NCI-H1417 treated with DMSO at 0.1 percent for 48 hours (cell line): ENCODE results near the gene UCP2.

Experiments
- DNase-seq: peaks from one replicate; lab custom pipeline; 2025; lab: John Stamatoyannopoulos, UW

The UCP2 gene

GRCh38 chr11:74010306-74011300 lies 28.0 kb upstream of the UCP2 start:
- no peak for DNase-seq

- no peak for DNase-seq
Measured at GRCh38 chr11:74009675-74010305, 27.1 kb upstream of the UCP2 start.

GRCh38 chr11:74009230-74009547 lies 26.5 kb upstream of the UCP2 start:
- DNase-seq: no peak

- DNase-seq: no peak
Measured at GRCh38 chr11:74008373-74009229, 26.0 kb upstream of the UCP2 start, which contains the start of gene UCP3. TSS of gene UCP3 (minus strand) at chr11:74009085. CDS start at chr11:74007042, 2,043 bp downstream.

GRCh38 chr11:74007691-74008372 lies 25.2 kb upstream of the UCP2 start:
- DNase-seq: no peak

GRCh38 chr11:74006743-74007304 lies 24.2 kb upstream of the UCP2 start:
- no peak for DNase-seq

- DNase-seq: no peak
Measured at GRCh38 chr11:74005721-74006517, 23.3 kb upstream of the UCP2 start.

- DNase-seq: no peak
Measured at GRCh38 chr11:74004759-74005615, 22.3 kb upstream of the UCP2 start.

GRCh38 chr11:74004046-74004695 lies 21.5 kb upstream of the UCP2 start:
- no peak for DNase-seq

GRCh38 chr11:74002832-74003231 lies 20.2 kb upstream of the UCP2 start:
- DNase-seq: no peak

GRCh38 chr11:74001822-74002286 lies 19.2 kb upstream of the UCP2 start:
- DNase-seq: no peak

- no peak for DNase-seq
Measured at GRCh38 chr11:74000307-74001133, 17.9 kb upstream of the UCP2 start.

- no peak for DNase-seq
Measured at GRCh38 chr11:73999581-74000306, 17.1 kb upstream of the UCP2 start.

- DNase-seq: no peak
Measured at GRCh38 chr11:73998846-73999575, 16.4 kb upstream of the UCP2 start.

GRCh38 chr11:73997120-73997770 lies 14.6 kb upstream of the UCP2 start:
- DNase-seq: no peak

- DNase-seq: no peak
Measured at GRCh38 chr11:73996161-73996747, 13.6 kb upstream of the UCP2 start.
